A549 treated with AZD2906 at 1 μM for 4 hours (cell line): Measurements from ENCODE around the gene CRAT. TPM values are rescaled to one million over a fixed set of nuclear protein-coding genes. Genes with fewer than 3 reads are reported as not detected.

ENCODE experiments used
- total RNA-seq: library from RNA; stranded (reverse); fragments of 200-300 nt; extraction: Qiagen RNA extraction; gene quantifications from 5 replicates; pipeline ENCODE4 v1.2.3, GENCODE V29; 2022

CRAT gene
- 24.9 to 30.3 TPM (median 29.8 TPM) in 5 replicates for total RNA-seq

GRCh38 chr9:129110740-129111527 lies at the start of gene CRAT, which contains the start of gene PTPA:
TSS of gene CRAT (minus strand) at chr9:129110793. CDS start at chr9:129110509, 284 bp downstream.
TSS of gene PTPA (plus strand) at chr9:129111415. CDS start at chr9:129111601, 186 bp downstream.

GRCh38 chr9:129080601-129081387 lies 29.8 kb downstream of the CRAT start, which contains the start of gene DOLPP1:
TSS of gene DOLPP1 (plus strand) at chr9:129081111. CDS start at chr9:129081132, 21 bp downstream.

Other genes starting within 250 kb of the CRAT start
- gene KYAT1, start 228.8 kb downstream of the CRAT start, total RNA-seq = 9.8 to 15.3 TPM (median 13.1 TPM) in 5 replicates
- 132 to 153 TPM (median 147 TPM) in 5 replicates for gene LRRC8A, start 228.7 kb downstream of the CRAT start, total RNA-seq
- 0.20 to 0.33 TPM (median 0.25 TPM) in 5 replicates for gene PHYHD1, start 189.8 kb downstream of the CRAT start, total RNA-seq
- 36.8 to 41.3 TPM (median 40.6 TPM) in 5 replicates for gene DOLK, start 163.2 kb downstream of the CRAT start, total RNA-seq
- gene NUP188, start 163.1 kb downstream of the CRAT start, total RNA-seq = 37.8 to 45.1 TPM (median 42.4 TPM) in 5 replicates
- gene SH3GLB2, start 82.5 kb downstream of the CRAT start, total RNA-seq = 36.8 to 53.7 TPM (median 48.5 TPM) in 5 replicates
- gene MIGA2, start 74.2 kb downstream of the CRAT start, total RNA-seq = 13.1 to 17.7 TPM (median 14.9 TPM) in 5 replicates
- 17.8 to 20.7 TPM (median 19.3 TPM) in 5 replicates for gene DOLPP1, start 29.7 kb downstream of the CRAT start, total RNA-seq
- gene PTPA, start 622 bp upstream of the CRAT start, total RNA-seq = 120 to 136 TPM (median 128 TPM) in 5 replicates
- gene IER5L, start 67.5 kb upstream of the CRAT start, total RNA-seq = 19.5 to 45.1 TPM (median 41.1 TPM) in 5 replicates